IMR-90 (cell line): ENCODE measurements around the gene DIAPH1. TPM values are rescaled to one million over a fixed set of nuclear protein-coding genes. Genes with fewer than 3 reads are reported as not detected.
A peak's percentile ranks its signal among the peaks of the same experiment; 100 is the strongest.

Source experiments
- ATAC-seq: fragments of 200-7000 bp; cut with Tn5 transposase; 2 replicates; pipeline ENCODE4 v1.9.1; 2020; ENCODE audit warnings: low read depth, mild to moderate bottlenecking, moderate library complexity
- BruUV-seq: library from RNA; stranded (reverse); fragments of 400-500 nt; replicated peaks from 2 replicates; lab custom pipeline; 2021; lab: Mats Ljungman, UMichigan
- CTCF ChIA-PET: fragments of 300-600 bp; formaldehyde crosslinking; extraction: SDS; loops from one replicate; lab custom pipeline; 2021; ENCODE audit warnings: antibody characterized with exemption; lab: Yijun Ruan, JAX
- POLR2A ChIA-PET: fragments of 300-600 bp; sonication (Branson Sonifier 250); formaldehyde crosslinking; loops from one replicate; lab custom pipeline; 2022; ENCODE audit warnings: antibody characterized with exemption; ENCODE audit not compliant: unreplicated experiment; lab: Charles Lee
- DNase-seq: peaks from one replicate; pipeline ENCODE4 v3.0.0; 2013
- H2AFZ ChIP-seq: replicated peaks from 2 replicates; pipeline ENCODE3; 2013; ENCODE audit warnings: low read length, mild to moderate bottlenecking; ENCODE audit not compliant: poor library complexity
- H2AK5ac ChIP-seq: 2 replicates; pipeline ENCODE4 v1.6.1; 2013; ENCODE audit warnings: low read depth, low read length, inconsistent platforms
- H2AK9ac ChIP-seq: replicated peaks from 2 replicates; pipeline ENCODE3; 2013; ENCODE audit warnings: mild to moderate bottlenecking, low read depth, low read length, moderate library complexity; ENCODE audit not compliant: poor library complexity
- H2BK120ac ChIP-seq: 2 replicates; pipeline ENCODE4 v1.6.1; 2013; ENCODE audit warnings: low read depth, low read length, inconsistent platforms
- H2BK15ac ChIP-seq: 3 replicates; pipeline ENCODE4 v1.6.1; 2013; ENCODE audit warnings: low read depth, low read length, inconsistent platforms
- H2BK20ac ChIP-seq: 2 replicates; pipeline ENCODE4 v1.6.1; 2013; ENCODE audit warnings: low read depth, mild to moderate bottlenecking, inconsistent platforms, low read length, moderate library complexity
- H2BK5ac ChIP-seq: 2 replicates; pipeline ENCODE4 v1.6.1; 2013; ENCODE audit warnings: mild to moderate bottlenecking, low read depth, low read length, inconsistent platforms; ENCODE audit not compliant: poor library complexity, severe bottlenecking
- H3K14ac ChIP-seq: replicated peaks from 2 replicates; pipeline ENCODE4 v1.6.1; 2013; ENCODE audit warnings: low read depth, low read length, inconsistent platforms
- H3K18ac ChIP-seq: 2 replicates; pipeline ENCODE4 v1.6.1; 2013; ENCODE audit warnings: low read depth, low read length, control low read depth
- H3K23ac ChIP-seq: 2 replicates; pipeline ENCODE4 v1.6.1; 2013; ENCODE audit warnings: low read depth, low read length, inconsistent platforms
- H3K27ac ChIP-seq: 2 replicates; pipeline ENCODE4 v1.5.1; 2013; ENCODE audit warnings: mild to moderate bottlenecking, control low read depth, low read length; ENCODE audit not compliant: insufficient read depth
- H3K27me3 ChIP-seq: 2 replicates; pipeline ENCODE4 v1.6.1; 2013; ENCODE audit warnings: low read length; ENCODE audit not compliant: control insufficient read depth, insufficient read depth
- H3K36me3 ChIP-seq: 2 replicates; pipeline ENCODE4 v1.6.1; 2013; ENCODE audit warnings: low read length, mixed read lengths; ENCODE audit not compliant: control insufficient read depth, insufficient read depth
- H3K4ac ChIP-seq: 2 replicates; pipeline ENCODE4 v1.6.1; 2013; ENCODE audit warnings: low read depth, low read length, inconsistent platforms
- H3K4me1 ChIP-seq: 2 replicates; pipeline ENCODE4 v1.6.1; 2013; ENCODE audit warnings: low read length, mixed read lengths; ENCODE audit not compliant: control insufficient read depth, insufficient read depth
- H3K4me2 ChIP-seq: 2 replicates; pipeline ENCODE4 v1.6.1; 2013; ENCODE audit warnings: low read depth, mild to moderate bottlenecking, control low read depth, low read length, moderate library complexity
- H3K4me3 ChIP-seq: 2 replicates; pipeline ENCODE4 v1.5.1; 2013; ENCODE audit warnings: low read depth, mild to moderate bottlenecking, control low read depth, low read length, moderate library complexity; ENCODE audit not compliant: insufficient read depth
- H3K56ac ChIP-seq: 2 replicates; pipeline ENCODE4 v1.6.1; 2013; ENCODE audit warnings: low read length, inconsistent platforms; ENCODE audit not compliant: insufficient read depth; ENCODE audit errors: extremely low read depth
- H3K79me1 ChIP-seq, 2 experiments: 2 replicates each; pipeline ENCODE4 v1.6.1; 2013; ENCODE audit warnings: low read length in 2 of 2, inconsistent platforms in 1 of 2, low read depth in 1 of 2
- H3K9ac ChIP-seq: 2 replicates; pipeline ENCODE4 v1.6.1; 2013; ENCODE audit warnings: low read depth, low read length, control low read depth
- H3K9me1 ChIP-seq: 2 replicates; pipeline ENCODE4 v1.6.1; 2013; ENCODE audit warnings: low read length, inconsistent platforms; ENCODE audit not compliant: insufficient read depth
- H3K9me3 ChIP-seq: 2 replicates; pipeline ENCODE4 v1.6.1; 2013; ENCODE audit warnings: low read length; ENCODE audit not compliant: control insufficient read depth, insufficient read depth
- H4K20me1 ChIP-seq: 2 replicates; pipeline ENCODE4 v1.6.1; 2013; ENCODE audit warnings: low read length, inconsistent platforms; ENCODE audit not compliant: insufficient read depth
- H4K5ac ChIP-seq: 2 replicates; pipeline ENCODE4 v1.6.1; 2013; ENCODE audit warnings: mild to moderate bottlenecking, low read depth, low read length, control low read depth
- H4K8ac ChIP-seq, 2 experiments: 2 replicates each; pipeline ENCODE4 v1.6.1; 2013; ENCODE audit warnings: low read depth in 2 of 2, low read length in 2 of 2, control low read depth in 1 of 2, inconsistent platforms in 1 of 2
- H4K91ac ChIP-seq: 2 replicates; pipeline ENCODE4 v1.6.1; 2013; ENCODE audit warnings: low read depth, low read length, inconsistent platforms; ENCODE audit not compliant: insufficient read depth
- CEBPB ChIP-seq: IDR thresholded peaks from 2 replicates; pipeline ENCODE4 v1.6.1; 2012; ENCODE audit warnings: low read depth, low read length, improper control_type of control experiment
- MAFK ChIP-seq: IDR thresholded peaks from 2 replicates; pipeline ENCODE4 v1.6.1; 2012; ENCODE audit warnings: low read depth, low read length, improper control_type of control experiment
- POLR2A ChIP-seq: IDR thresholded peaks from 2 replicates; pipeline ENCODE4 v1.6.1; 2012; ENCODE audit warnings: mild to moderate bottlenecking, low read depth, low read length
- RCOR1 ChIP-seq: IDR thresholded peaks from 2 replicates; pipeline ENCODE4 v1.6.1; 2012; ENCODE audit warnings: mild to moderate bottlenecking, low read length, improper control_type of control experiment; ENCODE audit not compliant: insufficient replicate concordance
- WGBS, 2 experiments: methylation state at CpG; one replicate each; pipeline versions ENCODE4 v1.1.5 to v1.1.7; 2013; ENCODE audit warnings: missing lambda C conversion rate in 2 of 2; ENCODE audit not compliant: insufficient read length in 1 of 2; ENCODE audit errors: extremely low coverage in 2 of 2; 5-methylcytosine and 5-hydroxymethylcytosine counted together
- dilution Hi-C: fragments of 300-500 bp; cut with HindIII; formaldehyde crosslinking; loops from one replicate; pipeline ENCODE4 v1.14.3; 2018; ENCODE audit warnings: low sequenced_read_pairs; ENCODE audit not compliant: unreplicated experiment
- in situ Hi-C: fragments of 300-500 bp; cut with MboI; formaldehyde crosslinking; loops from 3 replicates; pipeline ENCODE4 v1.14.3; 2019; ENCODE audit warnings: low sequenced_read_pairs, inconsistent platforms, mixed read lengths
- intact Hi-C: fragments of 100-400 bp; cut with micrococcal nuclease; formaldehyde crosslinking; loops from 2 replicates; pipeline ENCODE4 v1.10.0; 2022
- polyA plus RNA-seq, 3 experiments: library from polyadenylated mRNA; depleted of rRNA; stranded (reverse); fragments of >200 nt; gene quantifications; 2 replicates each; pipeline ENCODE4 v1.2.3, GENCODE V29; 2012; ENCODE audit warnings: low replicate concordance in 1 of 3
- total RNA-seq: library from RNA; depleted of rRNA; stranded (reverse); fragments of >200 nt; gene quantifications from 2 replicates; pipeline ENCODE4 v1.2.3, GENCODE V29; 2012

Gene DIAPH1
- total and polyA plus RNA-seq, 2 of the 4 experiments (the other 2 are of a cell fraction), result 12.0 to 37.4 TPM

GRCh38 chr5:141628175-141628788, 9.5 kb upstream of the DIAPH1 start:
- Histone ChIP-seq H3K9me1 (peaks cover 26% of the 10 kb centered on the region), H3K56ac (no peak overlapping the region), H4K8ac (no peak overlapping the region), H4K5ac (no peak overlapping the region), H2BK15ac (no peak overlapping the region), H4K91ac (no peak overlapping the region), H3K4ac (peak overlapping the region; percentile 23; the same call in 1 of the 2 replicates), H3K9me3 (no peaks in the 10 kb centered on the region), H3K18ac (no peak overlapping the region), H3K27me3 (no peaks in the 10 kb centered on the region), H2BK5ac (peak overlapping the region; percentile 29), H3K36me3 (peaks cover 54% of the 10 kb centered on the region), H3K4me1 (peaks cover 4% of the 10 kb centered on the region), H3K4me3 (no peak overlapping the region), H3K14ac (no peak overlapping the region), H4K20me1 (peaks cover 7% of the 10 kb centered on the region; the same call in 1 of the 2 replicates), H3K23ac (no peak overlapping the region), H2BK20ac (no peak overlapping the region), H3K27ac (no peak overlapping the region), H2AFZ (peak overlapping the region; percentile 3), H2BK120ac (no peak overlapping the region), H3K79me1 (peaks cover 28 to 35% of the 10 kb centered on the region in 2 experiments), H2AK5ac (no peak overlapping the region), H2AK9ac (peak overlapping the region; percentile 68), H3K4me2 (no peak overlapping the region), H3K9ac (no peak overlapping the region)
- no TSS peak for BruUV-seq
- TF ChIP-seq RCOR1 (no peak), MAFK (no peak), POLR2A (no peak), CEBPB (peak; percentile 8; the same call in 1 of the 2 replicates)
- intact Hi-C loops (no loop called here), in situ Hi-C loops (loop anchor here (5.0 kb wide), 1 partner anchor 36 kb away; no protein-coding TSS in a partner anchor), dilution Hi-C loops (no loop called here)
- WGBS, 2 experiments, result 100% methylated on average over 3 of the region's 6 CpGs; no CpG with 5 or more reads in 1 of the 2 experiments
- ATAC-seq (peak; percentile 65), DNase-seq (peak; percentile 69)
- ChIA-PET CTCF (interaction anchor here (1.5 kb wide), 1 partner anchor 9 kb away, joined by 6 read pairs; the partner anchor contains the start of gene DIAPH1), POLR2A (no interaction called here)
